WTC11 (cell line): Measurements from ENCODE around the gene SCN9A. TPM values are rescaled to one million over a fixed set of nuclear protein-coding genes. Genes with fewer than 3 reads are reported as not detected.

Source experiments
- ATAC-seq: fragments of 200-7000 bp; cut with Tn5 transposase; 2 replicates; pipeline ENCODE4 v1.10.0; 2021; ENCODE audit warnings: mild to moderate bottlenecking, moderate library complexity
- CTCF ChIA-PET: fragments of 300-600 bp; sonication (Branson Sonifier 250); formaldehyde crosslinking; loops from one replicate; lab custom pipeline; 2021; ENCODE audit warnings: antibody characterized with exemption; lab: Charles Lee
- POLR2A ChIA-PET: fragments of 350-600 bp; sonication (Branson Sonifier 250); formaldehyde crosslinking; loops from one replicate; lab custom pipeline; 2021; ENCODE audit warnings: antibody characterized with exemption; lab: Charles Lee
- DNase-seq: peaks from one replicate; pipeline ENCODE4 v3.0.0; 2021; ENCODE audit warnings: low spot score
- H3K27ac Mint-ChIP-seq: 2 replicates; pipeline ENCODE4 v1.8.0; 2021; ENCODE audit warnings: mixed read lengths
- H3K27me3 Mint-ChIP-seq: 2 replicates; pipeline ENCODE4 v1.8.0; 2021; ENCODE audit warnings: low read depth, mild to moderate bottlenecking, moderate library complexity, mixed read lengths
- H3K36me3 Mint-ChIP-seq: 2 replicates; pipeline ENCODE4 v1.8.0; 2021; ENCODE audit warnings: mixed read lengths
- H3K4me1 Mint-ChIP-seq: 2 replicates; pipeline ENCODE4 v1.8.0; 2022; ENCODE audit warnings: mixed read lengths
- H3K4me3 Mint-ChIP-seq: 2 replicates; pipeline ENCODE4 v1.8.0; 2021; ENCODE audit warnings: mild to moderate bottlenecking, moderate library complexity, mixed read lengths
- H3K9me3 Mint-ChIP-seq: 2 replicates; pipeline ENCODE4 v1.8.0; 2021; ENCODE audit warnings: mixed read lengths
- ATF1 ChIP-seq: sonication (generic); formaldehyde crosslinking; IDR thresholded peaks from 2 replicates; pipeline ENCODE4 v1.8.1; 2023; ENCODE audit warnings: mild to moderate bottlenecking, moderate library complexity, missing genetic modification reagents
- ATF2 ChIP-seq: sonication (generic); formaldehyde crosslinking; IDR thresholded peaks from 2 replicates; pipeline ENCODE4 v1.8.1; 2022; ENCODE audit warnings: low read depth, missing genetic modification reagents, borderline replicate concordance
- CDX4 ChIP-seq: fragments of 250-450 bp; sonication (Bioruptor Pico); IDR thresholded peaks from 2 replicates; pipeline ENCODE4 v1.9.0; 2021; ENCODE audit warnings: moderate library complexity, mild to moderate bottlenecking, inconsistent platforms, borderline replicate concordance
- CREB1 ChIP-seq: sonication (generic); formaldehyde crosslinking; IDR thresholded peaks from 2 replicates; pipeline ENCODE4 v1.8.0; 2023; ENCODE audit warnings: mild to moderate bottlenecking, missing genetic modification reagents
- E2F5 ChIP-seq: sonication (generic); formaldehyde crosslinking; IDR thresholded peaks from 2 replicates; pipeline ENCODE4 v1.8.1; 2022; ENCODE audit warnings: mild to moderate bottlenecking, moderate library complexity, missing genetic modification reagents
- ESRRA ChIP-seq: sonication (generic); formaldehyde crosslinking; IDR thresholded peaks from 2 replicates; pipeline ENCODE4 v1.8.1; 2022; ENCODE audit warnings: mild to moderate bottlenecking, missing genetic modification reagents, borderline replicate concordance
- HMGXB4 ChIP-seq: sonication (generic); formaldehyde crosslinking; IDR thresholded peaks from 2 replicates; pipeline ENCODE4 v1.8.1; 2023; ENCODE audit warnings: mild to moderate bottlenecking, moderate library complexity, missing genetic modification reagents
- IRF2 ChIP-seq: sonication (generic); formaldehyde crosslinking; IDR thresholded peaks from 2 replicates; pipeline ENCODE4 v1.8.0; 2022; ENCODE audit warnings: low read depth, missing genetic modification reagents, borderline replicate concordance
- MYBL2 ChIP-seq: sonication (generic); formaldehyde crosslinking; IDR thresholded peaks from 2 replicates; pipeline ENCODE4 v1.8.1; 2023; ENCODE audit warnings: mild to moderate bottlenecking, moderate library complexity, missing genetic modification reagents
- NFE2L1 ChIP-seq: sonication (generic); formaldehyde crosslinking; IDR thresholded peaks from 2 replicates; pipeline ENCODE4 v1.8.1; 2023; ENCODE audit warnings: missing genetic modification reagents
- NR2C2 ChIP-seq: sonication (generic); formaldehyde crosslinking; IDR thresholded peaks from 2 replicates; pipeline ENCODE4 v1.8.0; 2022; ENCODE audit warnings: mild to moderate bottlenecking, missing genetic modification reagents
- NR3C1 ChIP-seq: sonication (generic); formaldehyde crosslinking; conservative IDR thresholded peaks from 2 replicates; pipeline ENCODE4 v1.8.1; 2023; ENCODE audit warnings: low read depth, mild to moderate bottlenecking, missing genetic modification reagents
- OVOL2 ChIP-seq: fragments of 250-450 bp; sonication (Bioruptor Pico); IDR thresholded peaks from 2 replicates; pipeline ENCODE4 v1.9.0; 2021; ENCODE audit warnings: mild to moderate bottlenecking, borderline replicate concordance
- PRDM15 ChIP-seq: sonication (generic); formaldehyde crosslinking; IDR thresholded peaks from 2 replicates; pipeline ENCODE4 v1.8.0; 2022; ENCODE audit warnings: missing genetic modification reagents
- PRRX2 ChIP-seq: fragments of 250-450 bp; sonication (Bioruptor Pico); IDR thresholded peaks from 2 replicates; pipeline ENCODE4 v1.8.0; 2021; ENCODE audit warnings: mild to moderate bottlenecking
- SMAD3 ChIP-seq: sonication (generic); formaldehyde crosslinking; IDR thresholded peaks from 2 replicates; pipeline ENCODE4 v1.8.0; 2022; ENCODE audit warnings: missing genetic modification reagents, mild to moderate bottlenecking, borderline replicate concordance
- SMAD4 ChIP-seq: sonication (generic); formaldehyde crosslinking; IDR thresholded peaks from 2 replicates; pipeline ENCODE4 v1.8.0; 2022; ENCODE audit warnings: mild to moderate bottlenecking, missing genetic modification reagents
- USF1 ChIP-seq: sonication (generic); formaldehyde crosslinking; IDR thresholded peaks from 2 replicates; pipeline ENCODE4 v1.8.0; 2022; ENCODE audit warnings: mild to moderate bottlenecking, missing genetic modification reagents
- ZMAT4 ChIP-seq: fragments of 250-450 bp; sonication (Bioruptor Pico); IDR thresholded peaks from 2 replicates; pipeline ENCODE4 v1.9.0; 2021; ENCODE audit warnings: mild to moderate bottlenecking
- ZNF232 ChIP-seq: sonication (generic); formaldehyde crosslinking; IDR thresholded peaks from 2 replicates; pipeline ENCODE4 v1.8.0; 2022; ENCODE audit warnings: mild to moderate bottlenecking, missing genetic modification reagents
- ZNF263 ChIP-seq: sonication (generic); formaldehyde crosslinking; IDR thresholded peaks from 2 replicates; pipeline ENCODE4 v1.8.1; 2022; ENCODE audit warnings: low read depth, mild to moderate bottlenecking, moderate library complexity, missing genetic modification reagents
- ZNF423 ChIP-seq: fragments of 250-450 bp; sonication (Bioruptor Pico); IDR thresholded peaks from 2 replicates; pipeline ENCODE4 v2.1.2; 2022; ENCODE audit warnings: mild to moderate bottlenecking, moderate library complexity
- ZSCAN18 ChIP-seq: fragments of 250-450 bp; sonication (Bioruptor Pico); IDR thresholded peaks from 2 replicates; pipeline ENCODE4 v2.1.2; 2022; ENCODE audit warnings: mild to moderate bottlenecking, moderate library complexity
- total RNA-seq: library from RNA; stranded (reverse); gene quantifications from 3 replicates; pipeline ENCODE4 v1.2.3, GENCODE V29; 2021

Gene SCN9A
- total RNA-seq, 1 experiment from 2014 or later = 7.3 TPM

GRCh38 chr2:166393008-166393407 is 17.3 kb upstream of the SCN9A start (continued):
- TF ChIP-seq E2F5 (CRISPR knock-in tag) (no peak), SMAD3 (CRISPR knock-in tag) (no peak)

GRCh38 chr2:166388481-166389070 is 12.8 kb upstream of the SCN9A start:
- Mint-ChIP-seq H3K27ac (no peak overlapping the region), H3K4me1 (no peaks in the 10 kb centered on the region), H3K36me3 (no peaks in the 10 kb centered on the region), H3K27me3 (no peaks in the 10 kb centered on the region), H3K9me3 (no peaks in the 10 kb centered on the region), H3K4me3 (no peak overlapping the region)
- DNase-seq = no peak
- ChIA-PET POLR2A (interaction anchor here (0.6 kb wide), 1 partner anchor 422 kb away, joined by 4 read pairs; no protein-coding TSS in a partner anchor), CTCF (interaction anchor here (2.2 kb wide), 1 partner anchor 13 kb away, joined by 8 read pairs; the partner anchor contains the start of gene SCN9A)
- TF ChIP-seq NR3C1 (no peak), MYBL2 (CRISPR knock-in tag) (no peak), NR2C2 (no peak), ATF1 (no peak), PRRX2 (no peak), ZNF423 (CRISPR knock-in tag) (no peak), SMAD4 (CRISPR knock-in tag) (no peak), OVOL2 (CRISPR knock-in tag) (no peak), ZNF263 (CRISPR knock-in tag) (no peak)
- ATAC-seq = no peak

GRCh38 chr2:166385313-166385712 is 9.6 kb upstream of the SCN9A start:
- H3K27me3 Mint-ChIP-seq = no peaks in the 10 kb centered on the region
- ATAC-seq (no peak), DNase-seq (no peak)
- CTCF ChIA-PET = interaction anchor here (0.6 to 2.7 kb wide), 3 partner anchors 10 to 24 kb away, joined by 3 to 10 read pairs (median 3); partner anchors contain the start of gene SCN9A
- H3K9me3 Mint-ChIP-seq = no peaks in the 10 kb centered on the region
- POLR2A ChIA-PET = no interaction called here
- H3K36me3 Mint-ChIP-seq = no peaks in the 10 kb centered on the region
- H3K4me1 Mint-ChIP-seq = no peaks in the 10 kb centered on the region
- no peak overlapping the region for H3K27ac Mint-ChIP-seq
- H3K4me3 Mint-ChIP-seq = no peak overlapping the region
- TF ChIP-seq IRF2 (CRISPR knock-in tag) (no peak), ZNF232 (CRISPR knock-in tag) (no peak), PRDM15 (no peak), HMGXB4 (CRISPR knock-in tag) (no peak), NR3C1 (no peak), ZSCAN18 (no peak), ZMAT4 (CRISPR knock-in tag) (no peak), SMAD4 (CRISPR knock-in tag) (no peak), USF1 (CRISPR knock-in tag) (no peak), ZNF423 (CRISPR knock-in tag) (no peak), CDX4 (CRISPR knock-in tag) (no peak), ESRRA (CRISPR knock-in tag) (no peak), ATF2 (CRISPR knock-in tag) (no peak), CREB1 (CRISPR knock-in tag) (no peak), NFE2L1 (CRISPR knock-in tag) (no peak)
